Tibial nerve (tissue), 4 donors: Measurements from ENCODE around the gene CABLES1. TPM values are rescaled to one million over a fixed set of nuclear protein-coding genes. Genes with fewer than 3 reads are reported as not detected.

ENCODE experiments used
- DNase-seq, 2 donors: peaks; one replicate each; pipeline ENCODE4 v3.0.0-alpha.2; 2019; ENCODE audit warnings: low spot score in 2 of 2
- H3K27ac ChIP-seq, 4 donors: fragments of 200-600 bp; sonication (generic) in 3 of 4; one replicate each; pipeline ENCODE4 v1.5.1; 2017 to 2019; ENCODE audit warnings: mild to moderate bottlenecking in 1 of 4
- H3K27me3 ChIP-seq, 2 donors: fragments of 200-600 bp; sonication (generic) in 1 of 2; one replicate each; pipeline versions ENCODE4 v1.5.1 to v1.6.0; 2017 to 2019
- H3K36me3 ChIP-seq, 3 donors: fragments of 200-600 bp; sonication (generic); one replicate each; pipeline ENCODE4 v1.5.1; 2018 to 2019
- H3K4me1 ChIP-seq, 4 donors: fragments of 200-600 bp; sonication (generic) in 3 of 4; one replicate each; pipeline ENCODE4 v1.5.1; 2017 to 2019
- H3K4me3 ChIP-seq, 4 donors: fragments of 200-600 bp; sonication (generic) in 3 of 4; one replicate each; pipeline ENCODE4 v1.5.1; 2017 to 2019; ENCODE audit warnings: mild to moderate bottlenecking in 1 of 4, moderate library complexity in 1 of 4
- H3K9me3 ChIP-seq, 4 donors: fragments of 200-600 bp; sonication (generic) in 3 of 4; one replicate each; pipeline ENCODE4 v1.5.1; 2017 to 2019
- CTCF ChIP-seq, 5 experiments: fragments of 200-600 bp in 3 of 5; fragments of 450-650 bp in 2 of 5; sonication (generic) in 3 of 5; IDR thresholded peaks; one replicate each; pipeline ENCODE4 v1.5.1; 2016 to 2019; ENCODE audit warnings: antibody characterized with exemption in 5 of 5, mild to moderate bottlenecking in 3 of 5, moderate library complexity in 2 of 5
- EP300 ChIP-seq, 2 donors: sonication (generic); formaldehyde crosslinking; IDR thresholded peaks; one replicate each; pipeline ENCODE4 v1.6.1; 2017; ENCODE audit warnings: antibody characterized with exemption in 2 of 2, mild to moderate bottlenecking in 1 of 2
- POLR2A ChIP-seq, 2 donors: fragments of 450-650 bp; IDR thresholded peaks; one replicate each; pipeline ENCODE4 v1.6.1; 2017; ENCODE audit warnings: antibody characterized with exemption in 2 of 2, mild to moderate bottlenecking in 2 of 2, moderate library complexity in 2 of 2
- WGBS, 2 donors: methylation state at CpG; one replicate each; pipeline ENCODE4 v1.1.5; 2018; 5-methylcytosine and 5-hydroxymethylcytosine counted together
- total RNA-seq, 4 donors: library from RNA; depleted of rRNA; stranded (reverse); fragments of >200 nt; gene quantifications; one replicate each; pipeline ENCODE4 v1.1.0, GENCODE V29; 2016

CABLES1 gene
- total RNA-seq, 4 donors from 2014 or later: 17.3 to 32.1 (median 21.2) TPM

GRCh38 chr18:23223641-23224040, 88.4 kb downstream of the CABLES1 start:
- DNase-seq: no peak
- WGBS, 2 donors: 92 to 95% methylated on average over 4 of the region's 4 CpGs
- Histone ChIP-seq H3K27me3 (no peaks in the 10 kb centered on the region), H3K27ac (peak overlapping the region in 2 of 4 donors; percentile 91), H3K4me3 (no peak overlapping the region), H3K9me3 (no peaks in the 10 kb centered on the region), H3K36me3 (no peaks in the 10 kb centered on the region), H3K4me1 (peaks cover 0 to 60% (median 41%) of the 10 kb centered on the region in 4 donors)
- TF ChIP-seq CTCF (IDR thresholded peaks at IDR 0.05): no peak
- no peak for TF ChIP-seq POLR2A (IDR thresholded peaks at IDR 0.05)
- no peak for TF ChIP-seq EP300 (IDR thresholded peaks at IDR 0.05)

GRCh38 chr18:23225503-23225902, 90.2 kb downstream of the CABLES1 start:
- H3K27me3 ChIP-seq: no peaks in the 10 kb centered on the region
- H3K9me3 ChIP-seq: no peaks in the 10 kb centered on the region
- H3K4me3 ChIP-seq: no peak overlapping the region
- 37 to 46% methylated on average over 2 of the region's 2 CpGs for WGBS, 2 donors
- H3K27ac ChIP-seq: peak overlapping the region; percentile 55 to 91 (median 80)
- H3K4me1 ChIP-seq: peaks cover 0 to 74% (median 56%) of the 10 kb centered on the region in 4 donors
- no peaks in the 10 kb centered on the region for H3K36me3 ChIP-seq
- DNase-seq: peak in 1 of 2 donors; percentile 55
- TF ChIP-seq POLR2A (IDR thresholded peaks at IDR 0.05) (no peak), EP300 (IDR thresholded peaks at IDR 0.05) (peak in 1 of 2 donors; percentile 70), CTCF (IDR thresholded peaks at IDR 0.05) (no peak)

GRCh38 chr18:23226391-23226790, 91.1 kb downstream of the CABLES1 start:
- Histone ChIP-seq H3K27me3 (no peaks in the 10 kb centered on the region), H3K9me3 (no peaks in the 10 kb centered on the region), H3K4me3 (no peak overlapping the region), H3K36me3 (no peaks in the 10 kb centered on the region), H3K4me1 (peaks cover 0 to 78% (median 59%) of the 10 kb centered on the region in 4 donors), H3K27ac (peak overlapping the region; percentile 55 to 91 (median 80))
- 33 to 44% methylated on average over 3 of the region's 3 CpGs for WGBS, 2 donors
- no peak for TF ChIP-seq CTCF (IDR thresholded peaks at IDR 0.05)
- TF ChIP-seq POLR2A (IDR thresholded peaks at IDR 0.05): no peak
- TF ChIP-seq EP300 (IDR thresholded peaks at IDR 0.05): no peak
- DNase-seq: no peak

GRCh38 chr18:23226930-23227725, 91.8 kb downstream of the CABLES1 start:
- Histone ChIP-seq H3K36me3 (no peaks in the 10 kb centered on the region), H3K27me3 (no peaks in the 10 kb centered on the region), H3K4me3 (no peak overlapping the region), H3K9me3 (no peaks in the 10 kb centered on the region), H3K4me1 (peaks cover 0 to 84% (median 62%) of the 10 kb centered on the region in 4 donors), H3K27ac (peak overlapping the region; percentile 55 to 91 (median 80))
- 53 to 60% methylated on average over 11 of the region's 11 CpGs for WGBS, 2 donors
- no peak for TF ChIP-seq CTCF (IDR thresholded peaks at IDR 0.05)
- peak in 1 of 2 donors; percentile 68 for TF ChIP-seq EP300 (IDR thresholded peaks at IDR 0.05)
- peak in 1 of 2 donors; percentile 33 for DNase-seq

GRCh38 chr18:23227726-23228070, 92.4 kb downstream of the CABLES1 start:
- 77 to 91% methylated on average over 2 of the region's 2 CpGs for WGBS, 2 donors

More at GRCh38 chr18:23227726-23228070, 92.4 kb downstream of the CABLES1 start:
- DNase-seq: no peak
- Histone ChIP-seq H3K27ac (peak overlapping the region; percentile 55 to 91 (median 80)), H3K4me1 (peaks cover 0 to 84% (median 62%) of the 10 kb centered on the region in 4 donors), H3K9me3 (no peaks in the 10 kb centered on the region), H3K27me3 (no peaks in the 10 kb centered on the region), H3K4me3 (no peak overlapping the region), H3K36me3 (no peaks in the 10 kb centered on the region)
- TF ChIP-seq CTCF (IDR thresholded peaks at IDR 0.05): no peak
- no peak for TF ChIP-seq EP300 (IDR thresholded peaks at IDR 0.05)
- TF ChIP-seq POLR2A (IDR thresholded peaks at IDR 0.05): no peak
